Inflammatory macrophage treated with lipopolysaccharide for 4 hours (primary cell): ENCODE results near the gene GTF2F2.

Experiments
- DNase-seq: peaks from one replicate; pipeline ENCODE4 v3.0.0-alpha.2; 2020

GTF2F2 gene

DNA sequence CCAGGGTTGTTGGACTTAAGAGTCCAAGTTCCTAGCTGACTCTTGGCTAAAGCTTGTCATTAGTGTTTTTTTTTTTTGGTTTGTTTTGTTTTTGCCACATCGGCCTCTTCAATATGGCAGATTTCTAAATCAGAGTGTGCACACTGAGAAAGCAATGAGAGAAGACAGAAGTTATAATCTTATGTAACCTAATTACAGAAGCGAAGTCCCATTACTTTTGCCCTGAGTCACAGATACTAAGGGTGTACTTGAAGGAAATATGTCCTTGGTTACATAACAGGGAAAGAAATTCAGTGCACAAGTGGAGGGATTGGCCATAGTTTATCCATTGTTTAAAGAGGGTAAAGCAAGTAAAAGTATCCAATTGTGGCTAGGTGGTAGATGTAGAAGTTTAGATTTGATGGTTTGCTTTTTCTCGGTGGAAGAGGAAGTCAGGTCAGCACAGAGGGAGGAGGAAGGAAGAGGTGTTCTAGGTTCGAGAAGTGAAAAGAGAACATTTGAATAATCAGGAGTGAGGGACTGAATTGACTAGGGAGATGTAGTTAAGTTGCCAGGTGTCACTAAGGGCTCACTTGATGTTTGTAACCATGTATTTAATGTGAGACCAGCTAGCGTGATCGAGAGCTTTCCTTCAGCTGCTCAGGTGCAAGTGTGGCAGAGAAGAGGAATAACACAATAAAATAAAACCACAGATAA is 12.2 kb downstream of the GTF2F2 start:
- DNase-seq = peak; percentile 82

GRCh38 chr13:45133396-45134118 is 13.2 kb downstream of the GTF2F2 start:
- no peak for DNase-seq

- DNase-seq = no peak
Measured at GRCh38 chr13:45136741-45137504, 16.6 kb downstream of the GTF2F2 start.

- peak; percentile 73 for DNase-seq
Measured at GRCh38 chr13:45137526-45137925, 17.2 kb downstream of the GTF2F2 start.

DNA sequence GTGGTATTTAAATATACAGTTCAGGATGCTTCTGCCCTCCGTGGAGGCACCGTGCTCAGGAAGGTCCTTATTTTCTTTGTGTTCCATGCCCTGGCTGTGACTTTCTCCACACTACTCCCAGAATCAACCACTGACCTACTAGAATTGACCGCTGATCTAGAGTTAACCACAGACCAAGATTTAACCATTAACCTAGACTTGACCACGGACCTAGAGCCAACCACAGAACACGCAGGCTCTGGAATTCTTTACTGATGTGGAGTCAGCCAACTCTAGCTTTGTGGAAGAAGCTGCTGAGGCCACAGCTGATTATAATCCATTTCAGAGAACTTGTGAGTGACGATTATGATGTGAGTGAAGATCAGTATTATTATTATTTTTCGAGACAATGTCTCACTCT is 18.0 kb downstream of the GTF2F2 start:
- no peak for DNase-seq

DNA sequence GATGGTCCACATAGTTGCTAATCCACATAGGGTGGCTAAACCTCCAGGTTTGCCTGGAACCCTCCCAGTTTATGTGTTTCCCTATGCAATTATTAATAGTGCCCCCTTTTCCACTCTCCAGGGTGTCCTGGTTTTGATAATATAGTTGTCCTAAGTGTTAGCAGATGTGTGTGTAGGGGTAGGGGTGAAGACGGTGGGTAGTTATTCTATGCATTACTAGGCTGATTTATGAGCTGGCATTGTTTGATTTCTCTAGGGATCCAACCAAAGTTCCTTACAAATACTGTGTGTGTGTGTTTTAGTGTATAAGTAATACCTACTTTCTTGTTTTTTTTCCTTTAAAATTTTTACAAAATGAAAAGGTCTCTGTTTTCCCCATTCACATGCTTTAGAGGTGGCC is 21.1 kb downstream of the GTF2F2 start:
- no peak for DNase-seq

- no peak for DNase-seq
Measured at GRCh38 chr13:45142440-45143345, 22.4 kb downstream of the GTF2F2 start.

- no peak for DNase-seq
Measured at GRCh38 chr13:45143346-45143751, 23.0 kb downstream of the GTF2F2 start.

DNA sequence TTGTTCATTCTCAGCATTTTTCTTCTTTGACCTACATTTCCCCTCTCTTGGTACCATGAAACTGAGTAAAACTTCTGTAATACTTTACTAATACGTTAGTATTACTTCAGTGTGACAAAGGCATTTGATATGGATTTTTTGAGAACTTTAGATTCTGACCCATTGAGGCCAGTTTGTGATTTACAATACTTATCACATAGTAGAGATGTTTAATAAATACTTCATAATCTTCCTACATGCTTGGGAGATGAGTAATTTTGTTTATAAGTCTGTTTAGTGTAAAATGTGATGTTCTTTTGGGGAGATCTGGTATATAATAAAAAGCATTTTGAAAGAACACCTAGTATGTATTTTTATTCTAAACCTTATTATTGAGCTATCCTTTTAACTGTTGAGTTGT is 29.7 kb downstream of the GTF2F2 start:
- DNase-seq = no peak

GRCh38 chr13:45156565-45157361 is 36.5 kb downstream of the GTF2F2 start:
- no peak for DNase-seq

- no peak for DNase-seq
Measured at GRCh38 chr13:45162194-45162593, 41.9 kb downstream of the GTF2F2 start.

- DNase-seq = peak; percentile 4
Measured at GRCh38 chr13:45162821-45163220, 42.5 kb downstream of the GTF2F2 start.

DNA sequence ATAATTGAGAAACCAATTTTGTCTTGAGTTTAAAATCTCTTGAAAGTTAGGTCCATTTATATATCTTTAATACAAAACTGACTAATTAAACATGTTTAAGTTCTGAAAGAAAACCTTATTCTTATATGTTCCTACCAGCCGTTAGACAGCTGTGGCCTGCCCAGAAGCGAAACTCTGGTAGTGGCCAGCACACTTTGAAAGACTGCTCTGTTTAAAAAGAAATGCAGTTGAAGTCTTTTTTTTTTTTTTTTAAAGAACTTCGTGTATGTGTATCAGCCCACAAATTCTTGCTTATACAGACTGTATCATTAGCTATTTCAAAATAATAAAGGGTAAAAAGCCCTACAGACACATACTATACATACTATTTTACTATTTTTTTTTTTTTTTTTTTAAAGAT is 46.5 kb downstream of the GTF2F2 start:
- no peak for DNase-seq

GRCh38 chr13:45167611-45168554 is 47.6 kb downstream of the GTF2F2 start:
- DNase-seq = no peak

- no peak for DNase-seq
Measured at GRCh38 chr13:45168555-45168930, 48.2 kb downstream of the GTF2F2 start.

DNA sequence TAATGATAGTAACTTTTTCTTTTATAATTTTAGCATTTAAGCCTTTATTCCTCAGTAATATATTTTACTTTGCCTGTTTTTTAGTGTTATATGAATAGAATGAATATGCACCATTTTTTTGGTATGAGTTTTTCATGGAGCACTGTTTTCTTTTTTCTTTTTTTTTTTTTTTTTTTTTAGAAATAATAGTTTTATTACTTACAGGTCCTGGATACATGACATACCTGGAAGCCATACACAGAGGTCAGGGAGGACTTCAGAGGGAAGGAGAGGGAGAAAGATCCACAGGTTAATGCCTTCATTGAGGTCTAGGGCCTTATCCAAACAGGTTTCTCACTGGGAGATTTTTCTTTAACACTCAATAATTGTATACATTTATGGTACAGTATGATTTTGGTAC is 54.2 kb downstream of the GTF2F2 start:
- DNase-seq = no peak

DNA sequence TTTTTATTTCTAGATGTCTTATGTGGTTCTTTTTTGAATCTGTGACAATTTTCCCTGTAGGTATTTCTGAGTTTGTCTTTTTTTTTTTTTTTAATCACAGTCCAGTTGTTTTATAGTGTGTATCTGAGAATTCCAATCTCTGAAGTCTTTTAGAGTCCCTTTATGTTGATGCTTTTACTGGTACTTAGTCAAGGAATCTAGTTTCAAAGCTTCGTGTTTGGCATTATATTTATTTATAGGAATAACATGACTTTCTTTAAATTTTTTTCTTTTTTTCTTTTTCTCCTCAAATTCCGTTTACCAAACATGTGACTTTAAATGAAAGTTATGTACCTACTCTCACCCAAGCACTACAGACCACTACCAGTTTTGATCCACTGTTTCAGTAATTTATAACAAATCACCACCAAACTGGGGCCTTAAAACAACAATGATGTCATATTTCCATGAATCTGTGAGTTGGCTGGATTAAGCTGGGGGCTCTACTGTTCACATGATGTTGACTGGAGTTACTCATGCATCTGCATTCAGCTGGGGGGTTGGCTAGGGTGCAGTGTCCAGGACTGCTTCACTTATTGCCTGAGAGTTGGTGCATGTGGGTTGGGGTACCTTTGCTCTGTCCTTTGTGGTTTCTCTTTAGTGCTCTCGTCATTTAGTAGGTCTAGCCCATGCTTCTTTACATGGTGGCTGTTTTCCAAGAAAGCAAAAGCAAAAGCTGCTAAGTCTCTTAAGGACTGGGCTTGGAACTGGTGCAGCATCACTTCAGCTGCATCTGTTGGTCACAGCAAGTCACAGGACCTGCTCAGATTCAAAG is 58.2 kb downstream of the GTF2F2 start:
- DNase-seq = no peak

DNA sequence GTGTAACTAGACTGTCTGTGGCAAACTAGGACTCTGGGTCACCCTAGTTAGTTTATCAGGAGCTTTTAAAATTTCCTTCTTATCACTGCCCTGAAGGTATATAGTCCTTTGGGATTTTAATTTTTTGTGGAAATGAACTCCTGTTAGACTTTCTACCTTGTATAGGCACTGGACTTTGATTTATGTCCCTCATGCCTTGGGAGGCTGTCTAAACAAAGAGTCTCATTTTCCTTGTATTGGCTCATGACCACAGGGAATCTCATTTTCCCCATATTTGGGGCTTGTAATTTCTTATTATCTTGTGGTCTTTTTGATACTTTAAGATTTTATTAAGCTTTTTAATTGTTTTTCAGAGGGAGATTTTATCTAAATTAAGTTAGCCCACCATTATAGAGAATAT is 59.1 kb downstream of the GTF2F2 start:
- no peak for DNase-seq

- DNase-seq = no peak
Measured at GRCh38 chr13:45180303-45180702, 60.0 kb downstream of the GTF2F2 start.
